ENCODE measurements around the gene PKHD1.

The PKHD1 gene

DNA sequence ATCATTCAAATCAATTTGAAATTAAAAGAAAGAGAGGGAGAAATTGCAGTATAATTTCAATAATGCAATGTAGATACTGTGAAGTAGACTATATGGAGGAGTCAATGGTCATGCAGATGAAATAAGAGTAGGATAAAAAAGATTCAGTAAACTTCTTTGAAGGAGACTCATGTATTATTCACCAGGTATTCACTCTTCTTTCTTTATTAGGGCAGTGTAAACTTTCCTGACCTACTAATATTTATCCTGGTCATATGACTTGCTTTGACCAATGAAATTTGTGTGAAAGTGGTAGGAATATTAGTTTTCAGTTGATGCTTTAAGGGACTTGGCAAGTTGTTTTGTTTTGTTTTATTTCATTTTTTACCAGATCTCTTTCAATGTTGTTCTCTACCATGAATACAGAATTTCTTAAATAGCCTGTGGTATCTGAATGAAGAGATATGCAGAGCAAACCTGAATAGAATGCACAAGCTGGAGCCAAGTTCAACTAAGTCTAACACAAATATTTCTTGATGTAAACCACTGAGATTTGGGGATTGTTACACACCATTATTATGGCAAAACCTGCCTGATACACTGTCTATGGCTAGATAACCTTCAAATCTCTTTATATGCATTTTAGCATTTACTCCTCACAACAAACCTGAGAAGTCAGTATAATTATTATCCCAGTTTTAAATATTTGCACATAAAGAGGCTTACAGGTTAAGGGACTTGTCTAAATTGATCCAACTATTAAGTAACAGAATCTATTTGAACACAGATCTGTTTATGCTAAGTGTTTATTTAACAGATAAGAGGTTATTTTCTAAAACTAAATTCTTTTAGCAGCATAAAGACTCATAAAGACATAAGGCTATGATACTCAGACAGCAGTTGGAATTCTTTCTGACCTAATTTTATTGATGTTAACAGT, 311.2 kb downstream of the PKHD1 start:
- DNase-seq = no peak

DNA sequence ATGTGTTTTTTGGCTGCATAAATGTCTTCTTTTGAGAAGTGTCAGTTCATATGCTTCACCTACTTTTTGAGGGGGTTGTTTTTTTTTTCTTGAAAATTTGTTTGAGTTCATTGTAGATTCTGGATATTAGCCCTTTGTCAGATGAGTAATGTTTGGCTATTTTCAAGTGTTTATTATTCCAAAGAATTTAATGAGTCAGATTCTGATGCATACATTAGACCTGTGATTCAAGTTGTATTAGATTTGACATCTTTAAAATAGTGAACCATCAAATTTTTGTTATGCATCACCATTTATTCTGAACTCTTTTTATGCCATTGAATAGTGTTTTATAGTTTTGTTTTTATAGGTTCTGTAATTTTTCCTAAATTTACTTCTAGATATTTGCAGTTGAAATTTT, 319.3 kb downstream of the PKHD1 start:
- DNase-seq = no peak

GRCh38 chr6:51765230-51765629, 322.2 kb downstream of the PKHD1 start:
- no peak for DNase-seq

GRCh38 chr6:51753635-51754034, 333.8 kb downstream of the PKHD1 start:
- DNase-seq = peak; percentile 15

- no peak for DNase-seq
Measured at GRCh38 chr6:51743999-51744398, 343.4 kb downstream of the PKHD1 start.

DNA sequence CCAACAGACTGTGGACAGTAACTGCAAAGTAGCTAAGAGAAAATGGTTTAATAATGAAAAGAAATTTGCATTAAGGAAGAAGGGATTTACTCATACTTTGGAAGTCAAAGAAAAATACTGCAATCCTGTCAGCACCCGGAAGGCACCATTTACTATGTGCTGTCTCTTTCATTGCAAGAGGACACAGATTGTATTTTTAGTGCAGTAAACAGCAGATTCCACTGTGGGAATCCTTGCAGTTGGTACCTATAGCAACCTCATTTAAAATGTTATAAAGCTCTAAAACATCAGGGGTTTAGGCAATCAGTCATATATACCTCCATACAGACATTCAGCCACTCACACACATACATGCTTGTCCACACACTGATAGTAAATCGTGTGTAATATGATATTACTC, 346.8 kb downstream of the PKHD1 start:
- no peak for DNase-seq

DNA sequence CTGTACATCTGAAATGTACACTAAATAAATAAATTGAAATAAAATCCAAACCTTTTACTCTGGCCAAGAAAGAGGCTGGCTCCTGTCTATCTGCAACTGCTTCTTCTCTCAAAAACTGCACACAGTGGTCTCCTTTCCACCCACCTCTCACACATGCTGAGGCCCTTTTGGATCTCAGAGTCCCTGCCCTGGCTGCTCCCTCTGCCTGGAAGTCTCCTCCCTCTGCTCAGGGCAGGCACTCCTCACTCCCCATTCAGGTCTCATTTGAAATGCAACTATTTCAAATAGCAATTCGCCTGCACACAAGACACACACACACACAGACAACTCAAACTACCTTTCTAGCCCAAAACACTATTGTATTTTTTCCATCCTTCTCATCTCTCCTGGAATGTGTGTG, 348.8 kb downstream of the PKHD1 start:
- DNase-seq = no peak

- DNase-seq = no peak
Measured at GRCh38 chr6:51737580-51738360, 349.6 kb downstream of the PKHD1 start.

DNA sequence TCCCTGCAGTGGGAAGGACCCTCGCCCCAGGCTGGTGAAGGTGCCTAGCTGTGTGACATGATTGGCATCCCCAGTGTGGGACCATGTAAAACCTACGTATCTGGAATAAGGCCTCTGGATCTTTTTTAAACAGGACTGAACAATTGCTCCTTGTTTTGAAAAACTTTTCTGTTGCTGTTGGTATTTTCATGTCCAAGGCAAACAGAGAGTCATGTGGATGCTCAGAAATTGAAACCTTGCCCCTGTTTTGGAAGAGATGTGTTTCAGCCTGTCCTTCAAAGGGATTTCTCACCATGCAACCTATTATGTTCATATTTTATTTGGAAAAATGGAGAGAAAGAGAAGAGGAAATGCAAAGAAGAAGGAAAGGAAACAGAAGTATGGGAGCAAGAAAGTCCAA, 362.3 kb downstream of the PKHD1 start:
- no peak for DNase-seq

DNA sequence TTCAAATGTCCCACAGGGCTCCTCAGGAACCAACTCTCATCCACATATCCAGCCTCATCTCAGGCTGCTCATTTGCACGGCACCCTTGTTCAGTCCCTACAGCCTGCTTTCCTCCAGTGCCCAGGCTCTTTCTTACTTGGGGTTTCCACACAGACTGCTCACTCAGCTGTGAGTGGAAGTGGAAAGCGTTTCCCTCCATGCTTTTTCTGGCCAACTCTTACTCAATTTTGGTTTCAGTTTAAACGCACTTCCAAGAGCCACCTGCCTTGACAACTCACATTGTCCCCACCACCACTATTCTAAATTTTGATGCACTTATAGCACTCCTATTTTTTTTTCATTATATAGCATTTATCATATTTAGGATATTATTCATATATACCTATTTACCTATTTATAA, 367.1 kb downstream of the PKHD1 start:
- no peak for DNase-seq

DNA sequence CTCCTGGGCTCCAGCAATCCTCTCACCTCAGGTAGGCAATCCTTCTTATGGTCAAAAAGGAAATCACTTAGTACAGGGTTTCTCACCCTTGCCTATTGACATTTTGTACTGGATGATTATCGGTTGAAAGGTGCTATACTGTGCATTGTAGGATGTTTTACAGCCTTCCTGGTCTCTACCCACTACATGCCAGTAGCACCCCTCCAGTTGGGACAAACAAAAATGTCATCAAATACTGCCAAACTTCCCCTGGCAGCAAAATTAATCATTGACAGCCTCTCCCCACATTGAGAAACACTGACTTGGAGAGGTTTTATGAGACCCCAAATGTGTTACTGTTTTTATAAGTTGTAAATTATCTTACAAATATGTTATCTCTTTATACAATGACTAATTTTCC, 368.1 kb downstream of the PKHD1 start:
- DNase-seq = no peak

GRCh38 chr6:51718533-51718932, 368.9 kb downstream of the PKHD1 start:
- DNase-seq = no peak

- no peak for DNase-seq
Measured at GRCh38 chr6:51717477-51717876, 369.9 kb downstream of the PKHD1 start.

DNA sequence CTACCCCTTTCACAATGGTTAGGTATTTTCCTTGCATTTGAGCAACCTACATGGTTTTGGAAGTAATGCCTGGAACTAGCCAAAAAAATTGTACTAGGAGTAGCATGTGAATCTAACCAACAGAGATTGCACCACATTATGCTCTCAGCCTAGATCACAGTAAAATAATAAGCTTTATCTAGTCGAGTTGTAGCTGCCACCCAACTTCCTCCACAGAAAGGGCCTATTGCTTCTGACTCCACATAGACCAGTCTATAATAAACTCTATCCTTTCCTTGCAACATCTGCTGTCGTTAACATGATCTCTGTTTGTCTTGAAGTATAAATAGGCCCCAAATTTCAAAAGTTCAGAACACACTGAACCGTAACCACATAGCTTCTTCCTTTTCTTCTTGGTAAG, 375.5 kb downstream of the PKHD1 start:
- DNase-seq = no peak

- DNase-seq = no peak
Measured at GRCh38 chr6:51706086-51706485, 381.3 kb downstream of the PKHD1 start.

- DNase-seq = no peak
Measured at GRCh38 chr6:51704932-51705540, 382.4 kb downstream of the PKHD1 start.

DNA sequence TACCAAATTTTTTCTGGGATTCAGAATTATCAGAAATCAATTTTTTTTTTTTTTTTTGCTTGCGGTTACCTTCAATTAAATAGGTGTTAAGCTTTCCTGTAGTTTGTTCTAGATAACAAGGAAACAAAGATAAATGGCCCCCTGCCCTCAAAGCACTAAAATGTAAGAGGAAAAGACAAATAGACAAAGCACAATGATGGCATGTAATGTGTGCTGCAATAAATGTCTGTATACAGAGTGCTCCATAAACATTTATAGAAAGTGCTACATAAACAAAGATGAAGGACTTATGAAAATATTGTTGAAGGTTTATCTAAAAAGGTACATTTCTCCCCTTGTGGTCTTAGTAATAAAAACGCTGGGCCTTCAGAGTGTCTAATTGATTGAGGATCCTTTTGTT, 384.6 kb downstream of the PKHD1 start:
- no peak for DNase-seq

DNA sequence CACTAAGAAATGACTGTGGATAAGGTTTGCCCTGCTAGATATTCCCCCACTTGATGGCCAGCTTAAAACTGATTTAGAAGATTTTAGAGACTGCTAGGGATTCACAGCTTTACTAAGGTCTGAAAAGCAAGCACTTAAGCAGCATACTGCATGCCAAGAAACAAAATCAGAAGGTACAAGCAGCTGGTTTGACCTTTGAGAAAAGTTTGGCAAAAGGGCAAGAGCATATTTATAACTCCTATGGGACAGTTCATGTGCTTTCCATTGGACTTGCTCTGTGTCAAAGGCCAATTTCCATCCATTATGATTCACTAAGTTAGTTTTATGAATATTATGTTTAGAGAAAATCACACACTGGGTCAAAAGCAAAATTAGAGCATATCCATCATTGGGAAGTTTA, 402.8 kb downstream of the PKHD1 start:
- DNase-seq = no peak

- no peak for DNase-seq
Measured at GRCh38 chr6:51684038-51684437, 403.4 kb downstream of the PKHD1 start.

DNA sequence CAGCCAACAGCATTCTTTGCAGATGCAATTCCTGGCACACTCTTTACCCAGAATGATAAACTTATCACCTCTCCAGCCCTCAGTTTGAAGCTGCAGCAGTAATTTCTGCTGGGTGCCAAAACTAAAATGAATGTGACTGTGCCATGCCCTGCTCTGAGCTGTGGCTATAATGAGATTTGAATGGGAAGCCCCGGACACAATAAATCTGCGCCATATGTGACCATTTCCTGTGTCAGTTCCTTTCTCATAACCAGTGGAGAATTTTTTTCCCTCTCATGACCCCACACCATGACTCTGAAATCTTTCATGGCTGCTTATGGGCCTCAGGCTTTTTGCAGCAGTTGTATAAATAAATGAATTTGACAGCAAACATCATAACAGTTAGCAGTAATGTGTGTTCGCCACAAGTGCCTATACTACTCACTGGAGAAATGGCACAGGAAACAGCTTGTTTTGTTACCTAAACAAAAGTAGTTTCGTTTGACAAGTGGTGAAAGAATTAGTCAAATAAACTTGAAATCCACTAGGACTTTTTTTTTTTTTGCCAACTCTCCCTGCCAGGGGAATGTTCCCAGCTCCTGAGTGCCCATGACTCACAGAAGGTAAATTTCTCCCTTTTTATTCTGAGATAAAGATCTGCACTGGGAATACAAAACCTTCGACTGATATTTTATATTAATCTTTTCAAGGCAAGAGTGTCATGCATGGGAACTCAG, 408.4 kb downstream of the PKHD1 start:
- DNase-seq = no peak

DNA sequence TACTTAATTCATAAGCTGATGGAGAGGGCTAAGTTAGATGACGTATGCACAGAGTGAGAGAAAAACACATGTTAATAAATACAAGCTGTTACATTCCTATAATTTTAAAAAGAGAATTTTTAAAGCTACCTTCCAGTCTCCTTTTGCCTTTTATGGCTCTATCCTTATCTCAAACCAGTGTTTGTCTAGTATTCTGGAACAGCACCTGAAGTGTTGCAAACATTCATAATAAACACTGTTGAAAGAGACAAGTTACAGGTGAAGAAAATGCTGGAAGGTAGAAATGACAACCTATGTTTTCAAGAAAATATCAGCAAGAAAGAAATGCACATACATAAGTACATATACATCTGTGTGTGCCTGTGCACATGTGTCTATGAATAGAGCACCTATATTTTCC, 409.1 kb downstream of the PKHD1 start:
- DNase-seq = no peak

- no peak for DNase-seq
Measured at GRCh38 chr6:51675922-51676275, 411.5 kb downstream of the PKHD1 start.

Data from hematopoietic multipotent progenitor cell treated with erythropoietin and hydrocortisone succinate and interleukin-3 and kit ligand, for 4 days (in vitro differentiated cells).